ENCODE data around the gene TBX4.
"Not testable (repeated sequence)": the region's sequence is repeated elsewhere in the genome, so short reads cannot be mapped to it uniquely, and the experiment has no call there.

Gene TBX4

GRCh38 chr17:61489719-61490490 lies 37.7 kb downstream of the TBX4 start:
- TF ChIP-seq CTCF (IDR thresholded peaks at IDR 0.05; ENCODE audit: insufficient read depth, low read length, poor library complexity, severe bottlenecking) (no peak), EZH2phosphoT487 (conservative IDR thresholded peaks at IDR 0.05; ENCODE audit: low read length) (no peak)
- Histone ChIP-seq H3K27ac (ENCODE audit: low read depth, low read length) (no peak overlapping the region), H3K9me2 (replicated peaks; ENCODE audit: insufficient read depth, low read length) (no peaks in the 10 kb centered on the region), H3K4me3 (ENCODE audit: insufficient read depth, low read length, poor library complexity, severe bottlenecking) (no peak overlapping the region), H2AFZ (ENCODE audit: low read depth, low read length, severe bottlenecking) (no peak overlapping the region), H4K20me1 (ENCODE audit: low read depth, low read length) (no peaks in the 10 kb centered on the region), H3K9ac (ENCODE audit: low read length) (no peak overlapping the region), H3F3A (ENCODE audit: insufficient read depth) (no peaks in the 10 kb centered on the region), H3K36me3 (ENCODE audit: low read length) (no peaks in the 10 kb centered on the region), H3K9me3 (ENCODE audit: insufficient read depth, low read length) (no peaks in the 10 kb centered on the region), H3K4me2 (ENCODE audit: low read depth, low read length, poor library complexity, severe bottlenecking) (no peak overlapping the region), H3K79me2 (ENCODE audit: insufficient read depth, low read length) (no peaks in the 10 kb centered on the region), H3K27me3 (ENCODE audit: low read length) (no peaks in the 10 kb centered on the region)

- Histone ChIP-seq H2AFZ (ENCODE audit: low read depth, low read length, severe bottlenecking) (no peak overlapping the region), H3K4me3 (ENCODE audit: insufficient read depth, low read length, poor library complexity, severe bottlenecking) (no peak overlapping the region), H3K9ac (ENCODE audit: low read length) (no peak overlapping the region), H3K27ac (ENCODE audit: low read depth, low read length) (no peak overlapping the region), H3F3A (ENCODE audit: insufficient read depth) (no peaks in the 10 kb centered on the region), H3K36me3 (ENCODE audit: low read length) (no peaks in the 10 kb centered on the region), H3K9me2 (replicated peaks; ENCODE audit: insufficient read depth, low read length) (no peaks in the 10 kb centered on the region), H4K20me1 (ENCODE audit: low read depth, low read length) (no peaks in the 10 kb centered on the region), H3K4me2 (ENCODE audit: low read depth, low read length, poor library complexity, severe bottlenecking) (no peak overlapping the region), H3K9me3 (ENCODE audit: insufficient read depth, low read length) (no peaks in the 10 kb centered on the region), H3K79me2 (ENCODE audit: insufficient read depth, low read length) (no peaks in the 10 kb centered on the region), H3K27me3 (ENCODE audit: low read length) (no peaks in the 10 kb centered on the region)
- TF ChIP-seq EZH2phosphoT487 (conservative IDR thresholded peaks at IDR 0.05; ENCODE audit: low read length) (no peak), CTCF (IDR thresholded peaks at IDR 0.05; ENCODE audit: insufficient read depth, low read length, poor library complexity, severe bottlenecking) (no peak)
Measured at GRCh38 chr17:61490540-61490975, 38.3 kb downstream of the TBX4 start.

GRCh38 chr17:61491981-61492380 lies 39.8 kb downstream of the TBX4 start:
- H2AFZ ChIP-seq (ENCODE audit: low read depth, low read length, severe bottlenecking) = no peak overlapping the region
- no peaks in the 10 kb centered on the region for H3F3A ChIP-seq (ENCODE audit: insufficient read depth)
- no peak overlapping the region for H3K9ac ChIP-seq (ENCODE audit: low read length)
- H3K79me2 ChIP-seq (ENCODE audit: insufficient read depth, low read length) = no peaks in the 10 kb centered on the region
- no peaks in the 10 kb centered on the region for H3K27me3 ChIP-seq (ENCODE audit: low read length)
- no peaks in the 10 kb centered on the region for H3K9me2 ChIP-seq (replicated peaks; ENCODE audit: insufficient read depth, low read length)
- no peak for TF ChIP-seq EZH2phosphoT487 (conservative IDR thresholded peaks at IDR 0.05; ENCODE audit: low read length)
- no peak overlapping the region for H3K4me3 ChIP-seq (ENCODE audit: insufficient read depth, low read length, poor library complexity, severe bottlenecking)
- H4K20me1 ChIP-seq (ENCODE audit: low read depth, low read length) = no peaks in the 10 kb centered on the region
- H3K27ac ChIP-seq (ENCODE audit: low read depth, low read length) = no peak overlapping the region
- H3K36me3 ChIP-seq (ENCODE audit: low read length) = no peaks in the 10 kb centered on the region
- no peak overlapping the region for H3K4me2 ChIP-seq (ENCODE audit: low read depth, low read length, poor library complexity, severe bottlenecking)
- H3K9me3 ChIP-seq (ENCODE audit: insufficient read depth, low read length) = no peaks in the 10 kb centered on the region

- Histone ChIP-seq H3K9me2 (replicated peaks; ENCODE audit: insufficient read depth, low read length) (no peaks in the 10 kb centered on the region), H3F3A (ENCODE audit: insufficient read depth) (no peaks in the 10 kb centered on the region), H2AFZ (ENCODE audit: low read depth, low read length, severe bottlenecking) (no peak overlapping the region), H3K27me3 (ENCODE audit: low read length) (no peaks in the 10 kb centered on the region), H3K9ac (ENCODE audit: low read length) (no peak overlapping the region), H3K4me3 (ENCODE audit: insufficient read depth, low read length, poor library complexity, severe bottlenecking) (no peak overlapping the region), H3K9me3 (ENCODE audit: insufficient read depth, low read length) (no peaks in the 10 kb centered on the region), H3K79me2 (ENCODE audit: insufficient read depth, low read length) (no peaks in the 10 kb centered on the region), H3K36me3 (ENCODE audit: low read length) (no peaks in the 10 kb centered on the region), H4K20me1 (ENCODE audit: low read depth, low read length) (no peaks in the 10 kb centered on the region), H3K4me2 (ENCODE audit: low read depth, low read length, poor library complexity, severe bottlenecking) (no peak overlapping the region), H3K27ac (ENCODE audit: low read depth, low read length) (no peak overlapping the region)
- TF ChIP-seq CTCF (IDR thresholded peaks at IDR 0.05; ENCODE audit: insufficient read depth, low read length, poor library complexity, severe bottlenecking) = no peak
- no peak for TF ChIP-seq EZH2phosphoT487 (conservative IDR thresholded peaks at IDR 0.05; ENCODE audit: low read length)
Measured at GRCh38 chr17:61492759-61493526, 40.7 kb downstream of the TBX4 start.

- H3K27me3 ChIP-seq (ENCODE audit: low read length); H3K4me3 ChIP-seq (ENCODE audit: insufficient read depth, low read length, poor library complexity, severe bottlenecking); H3K27ac ChIP-seq (ENCODE audit: low read depth, low read length); H3K79me2 ChIP-seq (ENCODE audit: insufficient read depth, low read length); H3K9ac ChIP-seq (ENCODE audit: low read length); H3K9me2 ChIP-seq (replicated peaks; ENCODE audit: insufficient read depth, low read length); H2AFZ ChIP-seq (ENCODE audit: low read depth, low read length, severe bottlenecking); H3K4me2 ChIP-seq (ENCODE audit: low read depth, low read length, poor library complexity, severe bottlenecking); H4K20me1 ChIP-seq (ENCODE audit: low read depth, low read length); H3K36me3 ChIP-seq (ENCODE audit: low read length); H3K9me3 ChIP-seq (ENCODE audit: insufficient read depth, low read length); H3F3A ChIP-seq (ENCODE audit: insufficient read depth): not testable (repeated sequence)
Measured at GRCh38 chr17:61493830-61494324, 41.7 kb downstream of the TBX4 start.
